C4-2B (cell line): ENCODE results near the gene TNFRSF8.

Source experiments
- CTCF ChIP-seq: fragments of 450-650 bp; conservative IDR thresholded peaks from 2 replicates; pipeline ENCODE4 v1.5.1; 2017; ENCODE audit warnings: mild to moderate bottlenecking
- ZFX ChIP-seq: fragments of 450-650 bp; IDR thresholded peaks from 2 replicates; pipeline ENCODE4 v1.6.1; 2017

DNA sequence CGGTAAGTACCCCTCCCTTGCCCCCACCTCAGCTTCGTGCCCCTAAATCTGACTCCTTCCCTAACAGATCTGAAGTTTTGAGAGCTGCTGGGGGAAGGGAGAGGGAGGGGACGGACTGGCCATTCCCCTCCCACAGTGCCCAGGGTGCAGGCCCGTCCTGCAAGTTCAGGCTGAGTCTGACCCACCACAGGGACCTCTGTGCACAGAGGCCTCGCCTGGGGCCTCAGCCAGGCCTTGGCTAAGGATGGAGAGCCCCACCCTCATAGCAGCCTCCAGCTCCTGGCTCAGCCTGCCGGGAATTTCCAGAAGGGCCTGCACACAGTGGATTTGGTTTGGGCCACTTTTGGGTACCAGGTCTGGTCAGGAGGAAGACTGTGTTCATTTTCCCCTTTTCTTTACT is 72.5 kb downstream of the TNFRSF8 start:
- TF ChIP-seq CTCF, result no peak
- TF ChIP-seq ZFX, result no peak
